OCI-LY1 (cell line): ENCODE results near the gene FAT3.

Source experiments
- CTCF ChIP-seq: fragments of 200-600 bp; sonication (generic), shearing (Covaris generic); IDR thresholded peaks from 2 replicates; pipeline ENCODE4 v1.5.1; 2017; ENCODE audit warnings: mild to moderate bottlenecking, antibody characterized with exemption, low read length, moderate library complexity, mixed read lengths
- EZH2 ChIP-seq: fragments of 200-600 bp; sonication (generic), shearing (Covaris generic); IDR thresholded peaks from 2 replicates; pipeline ENCODE4 v1.8.0; 2017; ENCODE audit warnings: borderline replicate concordance, mixed run types, mild to moderate bottlenecking, antibody characterized with exemption, low read length, moderate library complexity, mixed read lengths

GRCh38 chr11:92219476-92219875 lies 5.1 kb upstream of the FAT3 start:
- no peak for TF ChIP-seq CTCF
- TF ChIP-seq EZH2, result no peak
